K562 (cell line): Measurements from ENCODE around the gene HSF2BP. TPM values are rescaled to one million over a fixed set of nuclear protein-coding genes. Genes with fewer than 3 reads are reported as not detected.

ENCODE experiments used
- CHD4 ChIP-seq: fragments of 200-600 bp; sonication (generic); IDR thresholded peaks from 3 replicates; pipeline ENCODE4 v1.6.1; 2012; ENCODE audit warnings: low read depth, mild to moderate bottlenecking, mixed read lengths, low read length, inconsistent platforms; ENCODE audit not compliant: insufficient read depth, insufficient replicate concordance, poor library complexity, severe bottlenecking
- PHF20 ChIP-seq: fragments of 450-650 bp; IDR thresholded peaks from 2 replicates; pipeline ENCODE4 v1.6.1; 2018; ENCODE audit not compliant: partially characterized antibody
- ZBTB26 ChIP-seq: fragments of 450-650 bp; formaldehyde crosslinking; IDR thresholded peaks from 2 replicates; pipeline ENCODE4 v1.4.0; 2022; ENCODE audit warnings: missing genetic modification characterization
- polyA plus RNA-seq, 8 experiments: library from polyadenylated mRNA; depleted of rRNA in 4 of 8; stranded (reverse) in 5 of 8; unstranded in 3 of 8; fragments of >200 nt; fragmentation: Nextera tagmentation in 2 of 8; fragmentation: Illumina TruSeq in 1 of 8; extraction: Ambion mirVana in 2 of 8; extraction: Trizol in 1 of 8; gene quantifications; 2 replicates each; pipeline versions ENCODE4 v1.2.1 to v1.2.3, GENCODE V29; 2011 to 2014; ENCODE audit warnings: inconsistent platforms in 1 of 8, missing spikeins in 1 of 8
- total RNA-seq, 7 experiments: library from RNA; depleted of rRNA in 6 of 7; stranded (reverse); fragments of >200 nt in 6 of 7; fragmentation: Illumina TruSeq in 2 of 7; extraction: Trizol in 2 of 7; gene quantifications; 2 replicates each; pipeline versions ENCODE4 v1.2.1 to v1.2.3, GENCODE V29; 2011 to 2021; ENCODE audit warnings: low replicate concordance in 1 of 7
- TF ChIP-seq, protein P1 (sequence below), 2 experiments: fragments of 450-650 bp; formaldehyde crosslinking in 1 of 2; IDR thresholded peaks; 2 replicates each; pipeline versions ENCODE4 v1.4.0 to v1.6.1; 2014 to 2020; ENCODE audit warnings: mild to moderate bottlenecking in 2 of 2, borderline replicate concordance in 1 of 2, low read depth in 1 of 2
- TF ChIP-seq, protein P2 (sequence below): fragments of 450-650 bp; IDR thresholded peaks from 2 replicates; pipeline ENCODE4 v1.6.1; 2016; ENCODE audit warnings: low read depth

Gene HSF2BP
- total and polyA plus RNA-seq, 9 of the 15 experiments (the other 6 are each of a cell fraction or from before 2014, with no cell fraction given): 0.04 to 0.57 (median 0.20) TPM; not detected in 2

GRCh38 chr21:43603641-43604504, 55.4 kb downstream of the HSF2BP start (continued):
- TF ChIP-seq, protein P1, sequence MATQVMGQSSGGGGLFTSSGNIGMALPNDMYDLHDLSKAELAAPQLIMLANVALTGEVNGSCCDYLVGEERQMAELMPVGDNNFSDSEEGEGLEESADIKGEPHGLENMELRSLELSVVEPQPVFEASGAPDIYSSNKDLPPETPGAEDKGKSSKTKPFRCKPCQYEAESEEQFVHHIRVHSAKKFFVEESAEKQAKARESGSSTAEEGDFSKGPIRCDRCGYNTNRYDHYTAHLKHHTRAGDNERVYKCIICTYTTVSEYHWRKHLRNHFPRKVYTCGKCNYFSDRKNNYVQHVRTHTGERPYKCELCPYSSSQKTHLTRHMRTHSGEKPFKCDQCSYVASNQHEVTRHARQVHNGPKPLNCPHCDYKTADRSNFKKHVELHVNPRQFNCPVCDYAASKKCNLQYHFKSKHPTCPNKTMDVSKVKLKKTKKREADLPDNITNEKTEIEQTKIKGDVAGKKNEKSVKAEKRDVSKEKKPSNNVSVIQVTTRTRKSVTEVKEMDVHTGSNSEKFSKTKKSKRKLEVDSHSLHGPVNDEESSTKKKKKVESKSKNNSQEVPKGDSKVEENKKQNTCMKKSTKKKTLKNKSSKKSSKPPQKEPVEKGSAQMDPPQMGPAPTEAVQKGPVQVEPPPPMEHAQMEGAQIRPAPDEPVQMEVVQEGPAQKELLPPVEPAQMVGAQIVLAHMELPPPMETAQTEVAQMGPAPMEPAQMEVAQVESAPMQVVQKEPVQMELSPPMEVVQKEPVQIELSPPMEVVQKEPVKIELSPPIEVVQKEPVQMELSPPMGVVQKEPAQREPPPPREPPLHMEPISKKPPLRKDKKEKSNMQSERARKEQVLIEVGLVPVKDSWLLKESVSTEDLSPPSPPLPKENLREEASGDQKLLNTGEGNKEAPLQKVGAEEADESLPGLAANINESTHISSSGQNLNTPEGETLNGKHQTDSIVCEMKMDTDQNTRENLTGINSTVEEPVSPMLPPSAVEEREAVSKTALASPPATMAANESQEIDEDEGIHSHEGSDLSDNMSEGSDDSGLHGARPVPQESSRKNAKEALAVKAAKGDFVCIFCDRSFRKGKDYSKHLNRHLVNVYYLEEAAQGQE (IDR thresholded peaks at IDR 0.05; ENCODE audit: borderline replicate concordance): peak; percentile 16; the same call in 1 of the 2 replicates
- TF ChIP-seq, protein P1 (CRISPR knock-in tag; IDR thresholded peaks at IDR 0.05; ENCODE audit: low read depth): no peak
- TF ChIP-seq, protein P2, sequence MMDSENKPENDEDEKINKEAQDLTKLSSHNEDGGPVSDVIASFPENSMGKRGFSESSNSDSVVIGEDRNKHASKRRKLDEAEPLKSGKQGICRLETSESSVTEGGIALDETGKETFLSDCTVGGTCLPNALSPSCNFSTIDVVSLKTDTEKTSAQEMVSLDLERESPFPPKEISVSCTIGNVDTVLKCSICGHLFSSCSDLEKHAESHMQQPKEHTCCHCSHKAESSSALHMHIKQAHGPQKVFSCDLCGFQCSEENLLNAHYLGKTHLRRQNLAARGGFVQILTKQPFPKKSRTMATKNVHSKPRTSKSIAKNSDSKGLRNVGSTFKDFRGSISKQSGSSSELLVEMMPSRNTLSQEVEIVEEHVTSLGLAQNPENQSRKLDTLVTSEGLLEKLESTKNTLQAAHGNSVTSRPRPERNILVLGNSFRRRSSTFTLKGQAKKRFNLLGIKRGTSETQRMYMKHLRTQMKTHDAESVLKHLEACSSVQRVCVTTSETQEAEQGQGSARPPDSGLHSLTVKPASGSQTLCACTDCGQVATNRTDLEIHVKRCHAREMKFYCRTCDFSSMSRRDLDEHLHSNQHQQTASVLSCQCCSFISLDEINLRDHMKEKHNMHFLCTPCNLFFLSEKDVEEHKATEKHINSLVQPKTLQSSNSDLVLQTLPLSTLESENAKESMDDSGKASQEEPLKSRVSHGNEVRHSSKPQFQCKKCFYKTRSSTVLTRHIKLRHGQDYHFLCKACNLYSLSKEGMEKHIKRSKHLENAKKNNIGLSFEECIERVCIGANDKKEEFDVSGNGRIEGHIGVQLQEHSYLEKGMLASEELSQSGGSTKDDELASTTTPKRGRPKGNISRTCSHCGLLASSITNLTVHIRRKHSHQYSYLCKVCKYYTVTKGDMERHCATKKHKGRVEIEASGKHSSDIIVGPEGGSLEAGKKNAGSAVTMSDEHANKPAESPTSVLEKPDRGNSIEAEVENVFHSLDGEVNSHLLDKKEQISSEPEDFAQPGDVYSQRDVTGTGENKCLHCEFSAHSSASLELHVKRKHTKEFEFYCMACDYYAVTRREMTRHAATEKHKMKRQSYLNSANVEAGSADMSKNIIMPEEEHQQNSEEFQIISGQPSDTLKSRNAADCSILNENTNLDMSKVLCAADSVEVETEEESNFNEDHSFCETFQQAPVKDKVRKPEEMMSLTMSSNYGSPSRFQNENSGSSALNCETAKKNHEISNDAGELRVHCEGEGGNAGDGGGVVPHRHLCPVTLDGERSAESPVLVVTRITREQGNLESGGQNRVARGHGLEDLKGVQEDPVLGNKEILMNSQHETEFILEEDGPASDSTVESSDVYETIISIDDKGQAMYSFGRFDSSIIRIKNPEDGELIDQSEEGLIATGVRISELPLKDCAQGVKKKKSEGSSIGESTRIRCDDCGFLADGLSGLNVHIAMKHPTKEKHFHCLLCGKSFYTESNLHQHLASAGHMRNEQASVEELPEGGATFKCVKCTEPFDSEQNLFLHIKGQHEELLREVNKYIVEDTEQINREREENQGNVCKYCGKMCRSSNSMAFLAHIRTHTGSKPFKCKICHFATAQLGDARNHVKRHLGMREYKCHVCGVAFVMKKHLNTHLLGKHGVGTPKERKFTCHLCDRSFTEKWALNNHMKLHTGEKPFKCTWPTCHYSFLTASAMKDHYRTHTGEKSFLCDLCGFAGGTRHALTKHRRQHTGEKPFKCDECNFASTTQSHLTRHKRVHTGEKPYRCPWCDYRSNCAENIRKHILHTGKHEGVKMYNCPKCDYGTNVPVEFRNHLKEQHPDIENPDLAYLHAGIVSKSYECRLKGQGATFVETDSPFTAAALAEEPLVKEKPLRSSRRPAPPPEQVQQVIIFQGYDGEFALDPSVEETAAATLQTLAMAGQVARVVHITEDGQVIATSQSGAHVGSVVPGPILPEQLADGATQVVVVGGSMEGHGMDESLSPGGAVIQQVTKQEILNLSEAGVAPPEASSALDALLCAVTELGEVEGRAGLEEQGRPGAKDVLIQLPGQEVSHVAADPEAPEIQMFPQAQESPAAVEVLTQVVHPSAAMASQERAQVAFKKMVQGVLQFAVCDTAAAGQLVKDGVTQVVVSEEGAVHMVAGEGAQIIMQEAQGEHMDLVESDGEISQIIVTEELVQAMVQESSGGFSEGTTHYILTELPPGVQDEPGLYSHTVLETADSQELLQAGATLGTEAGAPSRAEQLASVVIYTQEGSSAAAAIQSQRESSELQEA: no peak
- TF ChIP-seq CHD4: no peak
- TF ChIP-seq ZBTB26 (CRISPR knock-in tag): peak; percentile 69; the same call in 1 of the 2 replicates
- TF ChIP-seq PHF20: peak; percentile 40
